AG10803 (cell line): ENCODE measurements around the gene UPK2.

Source experiments
- DNase-seq: peaks from one replicate; pipeline ENCODE4 v3.0.0; 2010; ENCODE audit warnings: low read depth
- H3K4me3 ChIP-seq: 2 replicates; pipeline ENCODE4 v1.5.1; 2011; ENCODE audit warnings: mild to moderate bottlenecking, low read length, control low read depth
- CTCF ChIP-seq: conservative IDR thresholded peaks from 2 replicates; pipeline ENCODE4 v1.5.1; 2011; ENCODE audit warnings: mild to moderate bottlenecking, low read length, control low read depth, inconsistent platforms

The UPK2 gene

GRCh38 chr11:119000906-119001305, 44.8 kb downstream of the UPK2 start:
- DNase-seq: peak; percentile 35
- TF ChIP-seq CTCF: no peak
- no peak overlapping the region for H3K4me3 ChIP-seq

GRCh38 chr11:119006656-119007055, 50.6 kb downstream of the UPK2 start:
- TF ChIP-seq CTCF: no peak
- no peak for DNase-seq
- no peak overlapping the region for H3K4me3 ChIP-seq
